Measurements from ENCODE around the gene RPL18.

Gene RPL18

GRCh38 chr19:48618278-48618915 is 581 bp downstream of the RPL18 start:
- peak in 1 of 2 experiments; percentile 65 for DNase-seq
- TF ChIP-seq POLR2A (IDR thresholded peaks at IDR 0.05; ENCODE audit: low read length) (no peak), GATA1 (IDR thresholded peaks at IDR 0.05; ENCODE audit: low read depth, low read length) (no peak)

GRCh38 chr19:48617146-48617937 is 1.6 kb downstream of the RPL18 start:
- no peak for DNase-seq

GRCh38 chr19:48616491-48617056 is 2.4 kb downstream of the RPL18 start:
- DNase-seq = no peak

More at GRCh38 chr19:48617146-48617937, 1.6 kb downstream of the RPL18 start:
- TF ChIP-seq GATA1 (IDR thresholded peaks at IDR 0.05; ENCODE audit: low read depth, low read length) (no peak), POLR2A (IDR thresholded peaks at IDR 0.05; ENCODE audit: low read length) (no peak)

GRCh38 chr19:48616041-48616436 is 2.9 kb downstream of the RPL18 start:
- TF ChIP-seq POLR2A (IDR thresholded peaks at IDR 0.05; ENCODE audit: low read length) = no peak
- no peak for TF ChIP-seq GATA1 (IDR thresholded peaks at IDR 0.05; ENCODE audit: low read depth, low read length)
- DNase-seq = no peak

More at GRCh38 chr19:48616491-48617056, 2.4 kb downstream of the RPL18 start:
- TF ChIP-seq POLR2A (IDR thresholded peaks at IDR 0.05; ENCODE audit: low read length) (no peak), GATA1 (IDR thresholded peaks at IDR 0.05; ENCODE audit: low read depth, low read length) (no peak)

GRCh38 chr19:48615231-48616040 is 3.5 kb downstream of the RPL18 start:
- no peak for DNase-seq
- TF ChIP-seq POLR2A (IDR thresholded peaks at IDR 0.05; ENCODE audit: low read length) (no peak), GATA1 (IDR thresholded peaks at IDR 0.05; ENCODE audit: low read depth, low read length) (no peak)

GRCh38 chr19:48614436-48615230 is 4.3 kb downstream of the RPL18 start, which contains the start of gene FAM83E:
TSS of gene FAM83E (minus strand) at chr19:48615076. CDS start at chr19:48613372, 1,704 bp downstream.
- TF ChIP-seq POLR2A (IDR thresholded peaks at IDR 0.05; ENCODE audit: low read length) (peak; percentile 34), GATA1 (IDR thresholded peaks at IDR 0.05; ENCODE audit: low read depth, low read length) (no peak)
- DNase-seq = no peak

- DNase-seq = no peak
- TF ChIP-seq GATA1 (IDR thresholded peaks at IDR 0.05; ENCODE audit: low read depth, low read length) (no peak), POLR2A (IDR thresholded peaks at IDR 0.05; ENCODE audit: low read length) (no peak)
Observed at GRCh38 chr19:48613852-48614435, 5.0 kb downstream of the RPL18 start.

- DNase-seq = no peak
- TF ChIP-seq POLR2A (IDR thresholded peaks at IDR 0.05; ENCODE audit: low read length) = no peak
- TF ChIP-seq GATA1 (IDR thresholded peaks at IDR 0.05; ENCODE audit: low read depth, low read length) = no peak
Observed at GRCh38 chr19:48613024-48613851, 5.7 kb downstream of the RPL18 start.

- DNase-seq = no peak
- TF ChIP-seq POLR2A (IDR thresholded peaks at IDR 0.05; ENCODE audit: low read length) = no peak
- no peak for TF ChIP-seq GATA1 (IDR thresholded peaks at IDR 0.05; ENCODE audit: low read depth, low read length)
Observed at GRCh38 chr19:48611872-48612271, 7.1 kb downstream of the RPL18 start.

GRCh38 chr19:48609571-48610108 is 9.3 kb downstream of the RPL18 start:
- no peak for TF ChIP-seq POLR2A (IDR thresholded peaks at IDR 0.05; ENCODE audit: low read length)
- TF ChIP-seq GATA1 (IDR thresholded peaks at IDR 0.05; ENCODE audit: low read depth, low read length) = no peak
- DNase-seq = no peak

GRCh38 chr19:48608798-48609263 is 10.1 kb downstream of the RPL18 start:
- peak in 1 of 2 experiments; percentile 59 for DNase-seq
- TF ChIP-seq POLR2A (IDR thresholded peaks at IDR 0.05; ENCODE audit: low read length) (no peak), GATA1 (IDR thresholded peaks at IDR 0.05; ENCODE audit: low read depth, low read length) (no peak)

Data from erythroblast (primary cell).